GOT3 (cell line): ENCODE results near the gene PCCA.
"Not testable (repeated sequence)": the region's sequence is repeated elsewhere in the genome, so short reads cannot be mapped to it uniquely, and the experiment has no call there.

ENCODE experiments used
- DNase-seq: peaks from one replicate; lab custom pipeline; 2025; ENCODE audit warnings: mixed read lengths; lab: John Stamatoyannopoulos, UW

The PCCA gene

GRCh38 chr13:100197116-100197515, 108.2 kb downstream of the PCCA start:
- no peak for DNase-seq

- DNase-seq, result no peak
Measured at GRCh38 chr13:100197591-100198365, 108.9 kb downstream of the PCCA start.

- no peak for DNase-seq
Measured at GRCh38 chr13:100203696-100204367, 114.9 kb downstream of the PCCA start.

- DNase-seq, result no peak
Measured at GRCh38 chr13:100208002-100208401, 119.1 kb downstream of the PCCA start.

GRCh38 chr13:100208626-100209025, 119.7 kb downstream of the PCCA start:
- DNase-seq, result no peak

GRCh38 chr13:100209857-100210825, 121.2 kb downstream of the PCCA start:
- no peak for DNase-seq

- no peak for DNase-seq
Measured at GRCh38 chr13:100211016-100211710, 122.3 kb downstream of the PCCA start.

GRCh38 chr13:100212904-100213553, 124.1 kb downstream of the PCCA start:
- DNase-seq, result no peak

GRCh38 chr13:100213576-100213975, 124.7 kb downstream of the PCCA start:
- DNase-seq, result no peak

- DNase-seq, result no peak
Measured at GRCh38 chr13:100214886-100215285, 126.0 kb downstream of the PCCA start.

- no peak for DNase-seq
Measured at GRCh38 chr13:100221166-100221565, 132.3 kb downstream of the PCCA start.

GRCh38 chr13:100223966-100224530, 135.2 kb downstream of the PCCA start:
- not testable (repeated sequence) for DNase-seq

- no peak for DNase-seq
Measured at GRCh38 chr13:100229603-100230002, 140.7 kb downstream of the PCCA start.

GRCh38 chr13:100230769-100231149, 141.9 kb downstream of the PCCA start:
- DNase-seq, result no peak

- DNase-seq, result no peak
Measured at GRCh38 chr13:100231176-100231575, 142.3 kb downstream of the PCCA start.

GRCh38 chr13:100234006-100234405, 145.1 kb downstream of the PCCA start:
- no peak for DNase-seq

GRCh38 chr13:100234524-100235136, 145.7 kb downstream of the PCCA start:
- DNase-seq, result no peak

GRCh38 chr13:100235311-100235901, 146.5 kb downstream of the PCCA start:
- DNase-seq, result no peak

GRCh38 chr13:100240109-100240779, 151.4 kb downstream of the PCCA start:
- DNase-seq, result no peak
